Endodermal cell (in vitro differentiated cells): ENCODE results near the gene LTB4R2. TPM values are rescaled to one million over a fixed set of nuclear protein-coding genes. Genes with fewer than 3 reads are reported as not detected.

Source experiments
- DNase-seq: peaks from one replicate; pipeline ENCODE4 v3.0.0-alpha.2; 2017
- H3K27ac ChIP-seq: 2 replicates; pipeline ENCODE4 v1.5.1; 2013; ENCODE audit warnings: mild to moderate bottlenecking, low read depth, low read length, moderate library complexity
- H3K27me3 ChIP-seq: 2 replicates; pipeline ENCODE4 v1.6.1; 2013; ENCODE audit warnings: mild to moderate bottlenecking, low read length, moderate library complexity; ENCODE audit not compliant: insufficient read depth, control insufficient read depth, poor library complexity, severe bottlenecking
- H3K36me3 ChIP-seq: 2 replicates; pipeline ENCODE4 v1.7.0; 2013; ENCODE audit warnings: mild to moderate bottlenecking, low read length, moderate library complexity; ENCODE audit not compliant: control insufficient read depth, insufficient read depth
- H3K4me1 ChIP-seq: one replicate; pipeline ENCODE4 v1.7.0; 2013; ENCODE audit warnings: low read length; ENCODE audit not compliant: control insufficient read depth, insufficient read depth
- H3K4me3 ChIP-seq: 2 replicates; pipeline ENCODE4 v1.5.1; 2013; ENCODE audit warnings: mild to moderate bottlenecking, low read length, moderate library complexity
- H3K9ac ChIP-seq: 2 replicates; pipeline ENCODE4 v1.6.1; 2013; ENCODE audit warnings: mild to moderate bottlenecking, low read length, moderate library complexity; ENCODE audit not compliant: poor library complexity, severe bottlenecking; ENCODE audit errors: extremely low read depth
- H3K9me3 ChIP-seq: 2 replicates; pipeline ENCODE4 v1.6.1; 2013; ENCODE audit warnings: mild to moderate bottlenecking, low read length, moderate library complexity; ENCODE audit not compliant: control insufficient read depth
- H3K27ac Mint-ChIP-seq: 2 replicates; pipeline ENCODE4 v1.8.0; 2020; ENCODE audit warnings: mixed read lengths
- H3K27me3 Mint-ChIP-seq: 2 replicates; pipeline ENCODE4 v1.8.0; 2021; ENCODE audit warnings: mild to moderate bottlenecking, mixed read lengths; ENCODE audit not compliant: insufficient read depth
- H3K36me3 Mint-ChIP-seq: 2 replicates; pipeline ENCODE4 v1.8.0; 2020; ENCODE audit warnings: low read depth, mixed read lengths
- H3K4me1 Mint-ChIP-seq: 2 replicates; pipeline ENCODE4 v1.8.0; 2020; ENCODE audit warnings: mixed read lengths
- H3K4me3 Mint-ChIP-seq: 2 replicates; pipeline ENCODE4 v1.8.0; 2020; ENCODE audit warnings: mild to moderate bottlenecking, moderate library complexity, mixed read lengths
- H3K9me3 Mint-ChIP-seq: 2 replicates; pipeline ENCODE4 v1.8.0; 2020; ENCODE audit warnings: mild to moderate bottlenecking, mixed read lengths
- WGBS, 2 experiments: methylation state at CpG; one replicate each; pipeline versions ENCODE4 v1.1.5 to v1.1.7; 2013; ENCODE audit warnings: missing lambda C conversion rate in 2 of 2, mixed read lengths in 1 of 2; ENCODE audit not compliant: insufficient coverage in 1 of 2, insufficient read length in 1 of 2; 5-methylcytosine and 5-hydroxymethylcytosine counted together
- long read RNA-seq, 4 experiments: library from polyadenylated mRNA in 2 of 4; library from RNA in 1 of 4; library from capped mRNA in 1 of 4; stranded (forward) in 3 of 4; unstranded in 1 of 4; transcript quantifications; one replicate each; pipeline ENCODE4 v2.0.0, GENCODE V29; 2020 to 2021; ENCODE audit warnings: inconsistent platforms in 1 of 4
- polyA plus RNA-seq, 2 experiments: library from polyadenylated mRNA; stranded (reverse); fragments of 50-300 nt; gene quantifications; one replicate each; pipeline ENCODE4 v1.2.3, GENCODE V29; 2013
- total RNA-seq, 2 donors: library from RNA; stranded (reverse); fragmentation: NEBNext Ultra II Directional in 1 of 2; extraction: Animal tissue kit (Norgen Biotek cat#: 25700) in 1 of 2; gene quantifications; 2 replicates in 1 of 2; 3 replicates in 1 of 2; pipeline ENCODE4 v1.2.1, GENCODE V29; 2021
- TF ChIP-seq, protein P1 (sequence below): fragments of 200-600 bp; sonication (generic); conservative IDR thresholded peaks from 2 replicates; pipeline ENCODE4 v1.5.0; 2021; ENCODE audit warnings: antibody characterized with exemption, mild to moderate bottlenecking

LTB4R2 gene, protein sequence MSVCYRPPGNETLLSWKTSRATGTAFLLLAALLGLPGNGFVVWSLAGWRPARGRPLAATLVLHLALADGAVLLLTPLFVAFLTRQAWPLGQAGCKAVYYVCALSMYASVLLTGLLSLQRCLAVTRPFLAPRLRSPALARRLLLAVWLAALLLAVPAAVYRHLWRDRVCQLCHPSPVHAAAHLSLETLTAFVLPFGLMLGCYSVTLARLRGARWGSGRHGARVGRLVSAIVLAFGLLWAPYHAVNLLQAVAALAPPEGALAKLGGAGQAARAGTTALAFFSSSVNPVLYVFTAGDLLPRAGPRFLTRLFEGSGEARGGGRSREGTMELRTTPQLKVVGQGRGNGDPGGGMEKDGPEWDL
- total RNA-seq = 1 to 10 TPM; 7.4 to 9.5 TPM
- 5.6 TPM for polyA plus RNA-seq (2013, experiment 1 of 2)
- 4.8 TPM for polyA plus RNA-seq (2013, experiment 2 of 2)
- long read RNA-seq, experiment 1, partial matches to known transcripts = 0 of 10 reads
- long read RNA-seq, experiment 1, other reads (novel, unspliced or antisense) = 8 of 10 reads
- long read RNA-seq, experiment 2, partial matches to known transcripts = 0 of 7 reads
- long read RNA-seq, experiment 2, other reads (novel, unspliced or antisense) = 4 of 7 reads
- long read RNA-seq, experiment 3 = 0 reads
- long read RNA-seq, experiment 4, partial matches to known transcripts = 0 of 2 reads
- long read RNA-seq, experiment 4, other reads (novel, unspliced or antisense) = 0 of 2 reads

DNA sequence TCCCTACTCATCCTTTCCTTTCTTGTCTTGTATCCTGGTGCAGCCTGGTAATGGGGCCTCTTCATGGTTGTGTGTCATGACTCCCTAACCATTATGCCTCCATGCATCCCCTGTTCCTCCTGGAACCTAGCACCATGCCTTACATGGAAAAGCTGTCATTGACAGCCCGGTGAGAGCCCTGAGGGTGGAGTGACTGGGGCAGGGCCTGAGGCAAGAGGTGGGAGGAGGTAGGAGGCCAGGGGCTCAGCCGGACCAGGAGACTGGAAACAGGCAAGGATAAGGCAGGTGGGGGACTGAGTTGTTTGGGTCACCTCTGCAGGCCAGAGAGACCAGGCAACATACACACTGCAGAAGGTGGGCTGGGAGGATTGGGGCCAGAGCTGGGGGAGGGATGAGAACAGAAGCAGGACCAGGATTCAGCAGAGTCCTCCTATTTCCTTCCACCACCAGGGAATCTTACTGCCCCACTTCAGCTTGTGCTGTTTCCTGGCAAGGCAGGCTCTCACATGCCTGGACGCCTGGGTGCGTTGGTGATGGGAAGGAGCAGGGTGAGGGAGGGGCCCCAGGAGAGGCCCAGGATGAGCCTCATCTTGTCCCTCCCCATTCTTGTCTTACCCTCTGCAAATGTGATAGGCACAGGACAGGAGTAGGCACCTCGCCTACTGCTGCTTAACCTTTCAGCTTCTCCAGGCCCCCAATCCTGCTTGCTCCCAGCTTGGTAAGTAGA lies at the start of gene LTB4R2:
TSS of gene LTB4R2 (plus strand) at position 603 of the 727 bp plus-strand sequence. CDS start 525 bp downstream, outside the sequence.
- no peak within 1 kb of the TSS for H3K9ac ChIP-seq
- Mint-ChIP-seq H3K27me3 (peaks cover 4% of the 10 kb centered on the region), H3K27ac (no peak within 1 kb of the TSS), H3K4me1 (peaks cover 10% of the 10 kb centered on the region), H3K9me3 (no peaks in the 10 kb centered on the region), H3K36me3 (peaks cover 34% of the 10 kb centered on the region), H3K4me3 (no peak within 1 kb of the TSS)
- DNase-seq = no peak
- no peaks in the 10 kb centered on the region for H3K9me3 ChIP-seq
- TF ChIP-seq, protein P1, sequence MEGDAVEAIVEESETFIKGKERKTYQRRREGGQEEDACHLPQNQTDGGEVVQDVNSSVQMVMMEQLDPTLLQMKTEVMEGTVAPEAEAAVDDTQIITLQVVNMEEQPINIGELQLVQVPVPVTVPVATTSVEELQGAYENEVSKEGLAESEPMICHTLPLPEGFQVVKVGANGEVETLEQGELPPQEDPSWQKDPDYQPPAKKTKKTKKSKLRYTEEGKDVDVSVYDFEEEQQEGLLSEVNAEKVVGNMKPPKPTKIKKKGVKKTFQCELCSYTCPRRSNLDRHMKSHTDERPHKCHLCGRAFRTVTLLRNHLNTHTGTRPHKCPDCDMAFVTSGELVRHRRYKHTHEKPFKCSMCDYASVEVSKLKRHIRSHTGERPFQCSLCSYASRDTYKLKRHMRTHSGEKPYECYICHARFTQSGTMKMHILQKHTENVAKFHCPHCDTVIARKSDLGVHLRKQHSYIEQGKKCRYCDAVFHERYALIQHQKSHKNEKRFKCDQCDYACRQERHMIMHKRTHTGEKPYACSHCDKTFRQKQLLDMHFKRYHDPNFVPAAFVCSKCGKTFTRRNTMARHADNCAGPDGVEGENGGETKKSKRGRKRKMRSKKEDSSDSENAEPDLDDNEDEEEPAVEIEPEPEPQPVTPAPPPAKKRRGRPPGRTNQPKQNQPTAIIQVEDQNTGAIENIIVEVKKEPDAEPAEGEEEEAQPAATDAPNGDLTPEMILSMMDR = no peak
- H3K27me3 ChIP-seq = no peaks in the 10 kb centered on the region
- no peaks in the 10 kb centered on the region for H3K4me1 ChIP-seq
- WGBS, 2 experiments = 88 to 100% methylated on average over 1 to 5 of the region's 5 CpGs
- H3K27ac ChIP-seq = no peak within 1 kb of the TSS
- H3K36me3 ChIP-seq = peaks cover 34% of the 10 kb centered on the region
- H3K4me3 ChIP-seq = no peak within 1 kb of the TSS

DNA sequence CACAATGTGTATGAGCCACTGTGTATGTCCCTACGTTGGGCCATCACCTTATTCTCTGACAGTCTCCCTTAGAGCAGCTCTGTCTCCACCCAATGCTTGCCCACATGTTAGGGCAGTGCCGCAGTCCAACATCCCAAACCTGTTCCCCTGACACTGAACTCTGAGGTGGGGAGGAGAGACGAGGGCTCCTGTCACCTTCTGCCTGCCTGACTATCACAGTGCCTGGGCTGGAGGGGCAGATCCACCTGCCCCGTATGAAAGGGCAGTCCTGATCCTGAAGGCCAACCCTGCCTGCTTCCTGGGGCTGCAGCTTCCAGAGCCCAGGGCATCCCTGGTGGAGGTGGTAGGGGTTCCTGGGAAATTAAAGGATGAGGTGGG lies 49.2 kb upstream of the LTB4R2 start:
- no peak for DNase-seq
- Mint-ChIP-seq H3K4me1 (no peaks in the 10 kb centered on the region), H3K36me3 (no peaks in the 10 kb centered on the region), H3K9me3 (no peaks in the 10 kb centered on the region), H3K27me3 (no peaks in the 10 kb centered on the region), H3K4me3 (no peak overlapping the region), H3K27ac (no peak overlapping the region)
- H3K27ac ChIP-seq = no peak overlapping the region
- TF ChIP-seq, protein P1 = no peak
- H3K27me3 ChIP-seq = no peaks in the 10 kb centered on the region
- no peaks in the 10 kb centered on the region for H3K9me3 ChIP-seq
- no peak overlapping the region for H3K9ac ChIP-seq
- H3K4me1 ChIP-seq = no peaks in the 10 kb centered on the region
- no peaks in the 10 kb centered on the region for H3K36me3 ChIP-seq
- 80 to 90% methylated on average over 2 to 4 of the region's 4 CpGs for WGBS, 2 experiments
- H3K4me3 ChIP-seq = no peak overlapping the region

DNA sequence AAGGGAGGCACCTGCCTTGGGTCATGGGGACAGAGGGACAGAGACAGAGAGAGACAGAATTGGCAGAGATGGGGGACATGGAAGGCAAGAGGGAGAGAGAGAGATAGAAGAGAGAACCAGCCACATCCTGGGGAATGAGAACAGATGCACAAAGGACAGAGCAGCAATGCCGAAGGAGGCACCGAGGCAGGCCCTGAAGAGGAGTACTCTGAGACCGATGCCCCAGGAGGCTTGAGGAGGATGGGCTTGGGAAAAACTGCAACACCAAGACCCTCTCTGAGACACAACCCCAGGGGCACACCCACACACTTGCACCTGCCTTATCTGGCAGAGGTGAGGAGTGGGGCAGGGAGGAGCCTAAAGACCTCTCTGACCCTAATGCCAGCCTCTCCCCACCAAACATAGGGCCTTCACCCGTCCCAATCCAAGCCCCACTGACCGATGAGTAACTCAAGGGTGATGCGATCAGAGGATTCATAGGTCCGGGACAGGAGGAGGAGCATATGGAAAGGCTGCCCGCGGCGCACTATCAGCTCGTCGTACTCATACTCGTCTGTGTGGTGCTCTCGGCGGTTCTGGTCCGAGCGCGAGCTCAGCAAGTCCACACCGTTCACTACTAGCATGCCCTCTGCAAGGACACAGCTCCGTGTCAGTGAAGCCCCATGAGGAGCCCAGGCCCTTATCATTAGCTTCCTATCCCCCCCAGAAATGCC lies 48.5 kb upstream of the LTB4R2 start:
- no peaks in the 10 kb centered on the region for H3K36me3 Mint-ChIP-seq
- Histone ChIP-seq H3K4me3 (no peak overlapping the region), H3K27me3 (no peaks in the 10 kb centered on the region), H3K4me1 (no peaks in the 10 kb centered on the region), H3K36me3 (no peaks in the 10 kb centered on the region), H3K9me3 (no peaks in the 10 kb centered on the region), H3K9ac (no peak overlapping the region), H3K27ac (no peak overlapping the region)
- no peak overlapping the region for H3K4me3 Mint-ChIP-seq
- TF ChIP-seq, protein P1 = no peak
- 90 to 97% methylated on average over 19 to 20 of the region's 20 CpGs for WGBS, 2 experiments
- no peaks in the 10 kb centered on the region for H3K4me1 Mint-ChIP-seq
- no peak overlapping the region for H3K27ac Mint-ChIP-seq
- DNase-seq = no peak
- no peaks in the 10 kb centered on the region for H3K9me3 Mint-ChIP-seq
- no peaks in the 10 kb centered on the region for H3K27me3 Mint-ChIP-seq
